ENCODE results near the gene TMEM254. TPM values are rescaled to one million over a fixed set of nuclear protein-coding genes. Genes with fewer than 3 reads are reported as not detected.
"Not testable (repeated sequence)": the region's sequence is repeated elsewhere in the genome, so short reads cannot be mapped to it uniquely, and the experiment has no call there.

The TMEM254 gene
- total and polyA plus RNA-seq, 9 of the 15 experiments (the other 6 are each of a cell fraction or from before 2014, with no cell fraction given), result 0.59 to 4.7 (median 1.9) TPM

DNA sequence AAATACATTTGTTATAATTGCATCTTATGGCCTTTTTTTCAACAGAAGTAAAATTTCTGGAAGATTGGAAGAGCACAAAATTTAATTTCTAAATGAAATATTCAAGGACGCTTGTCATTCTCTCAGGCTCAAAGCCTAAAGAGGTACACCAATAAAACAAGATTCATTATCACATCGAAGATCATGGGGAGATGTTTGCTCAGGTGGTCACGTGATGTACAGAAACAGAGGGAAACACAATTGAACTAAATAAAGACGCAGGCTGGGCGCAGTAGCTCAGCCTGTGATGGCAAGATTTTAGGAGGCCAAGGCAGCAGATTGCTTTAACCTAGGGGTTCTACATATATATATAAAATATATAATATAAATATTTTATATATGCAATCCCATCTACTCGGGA lies 37.3 kb upstream of the TMEM254 start (continued):
- TF ChIP-seq SRSF1 (IDR thresholded peaks at IDR 0.05; ENCODE audit: low read depth, low read length) (no peak), MIER1 (IDR thresholded peaks at IDR 0.05; ENCODE audit: low read depth) (no peak), ZC3H11A (IDR thresholded peaks at IDR 0.05; ENCODE audit: low read depth, low read length) (no peak), ID3 (CRISPR knock-in tag; IDR thresholded peaks at IDR 0.05) (no peak), ID3 (tag; IDR thresholded peaks at IDR 0.05) (no peak), ZNF408 (CRISPR knock-in tag; IDR thresholded peaks at IDR 0.05; ENCODE audit: low read depth) (no peak), ZNF311 (CRISPR knock-in tag; IDR thresholded peaks at IDR 0.05) (no peak)

- ATAC-seq (peak; percentile 92), DNase-seq (ENCODE audit: extremely low read depth in 1 of 4, low spot score in 3 of 4) (peak in 2 of 4 experiments; percentile 35 to 47), FAIRE-seq (peak; percentile 88)
- H3K4me1 ChIP-seq (replicated peaks in 1 of 2; ENCODE audit: control insufficient read depth in 2 of 2, insufficient read depth in 2 of 2, low read length in 2 of 2); H3K27ac ChIP-seq (ENCODE audit: extremely low read depth, low read depth, low read length); H3K36me3 ChIP-seq (ENCODE audit: control insufficient read depth, insufficient read depth, low read length); H3K79me2 ChIP-seq (ENCODE audit: control insufficient read depth, insufficient read depth, low read length); H3K9ac ChIP-seq (ENCODE audit: insufficient read depth in 1 of 2, low read depth in 2 of 2, low read length in 2 of 2); H3K9me3 ChIP-seq (replicated peaks; ENCODE audit: control insufficient read depth, insufficient read depth, low read depth, low read length); in situ Hi-C loops (cut with MboI); BruUV-seq (replicated peaks); H3K9me1 ChIP-seq (ENCODE audit: control insufficient read depth, insufficient read depth, low read length); H4K20me1 ChIP-seq (replicated peaks; ENCODE audit: control insufficient read depth, insufficient read depth, low read length); H3K4me3 ChIP-seq; CTCF ChIA-PET (ENCODE audit: low intra/inter-chr PET ratio): not testable (repeated sequence)
- POLR2A ChIA-PET, result interaction anchor here (0.8 to 2.0 kb wide), 3 partner anchors 10 to 16 kb away, joined by 3 to 7 read pairs (median 5); no protein-coding TSS in a partner anchor
- 25% methylated on average over 6 of the region's 6 CpGs for WGBS (ENCODE audit: insufficient coverage, low coverage, missing lambda C conversion rate)
- intact Hi-C loops (cut with micrococcal nuclease), result loop anchor here (5.0 kb wide), 2 partner anchors 118 to 483 kb away; partner anchors contain the start of gene SFTPA2
- peak overlapping the region; percentile 92 for H2AFZ ChIP-seq (ENCODE audit: low read depth, low read length)
- H3K4me2 ChIP-seq (ENCODE audit: insufficient read depth, low read length), result peak overlapping the region; percentile 36; the same call in 1 of the 2 replicates
- H3K27me3 ChIP-seq (ENCODE audit: control insufficient read depth in 2 of 2, insufficient read depth in 2 of 2, low read length in 2 of 2), result peaks cover 0 to 10% of the 10 kb centered on the region in 2 experiments; a peak in 3 of 5 replicates
- TF ChIP-seq RAD21 (CRISPR knock-in tag; conservative IDR thresholded peaks at IDR 0.05 in 1 of 2, IDR thresholded peaks at IDR 0.05 in 1 of 2) (0 out of 4 replicates have a peak, but pooled peaks of 1 of the 2 experiments have one; percentile 3), MGA (IDR thresholded peaks at IDR 0.05) (0 out of 2 replicates have a peak, but pooled peaks have one; percentile 23)
These were observed 33.5 kb upstream of the TMEM254 start for GRCh38 chr10:80044935-80045334.
